Measurements from ENCODE around the gene TLK1.

TLK1 gene

DNA sequence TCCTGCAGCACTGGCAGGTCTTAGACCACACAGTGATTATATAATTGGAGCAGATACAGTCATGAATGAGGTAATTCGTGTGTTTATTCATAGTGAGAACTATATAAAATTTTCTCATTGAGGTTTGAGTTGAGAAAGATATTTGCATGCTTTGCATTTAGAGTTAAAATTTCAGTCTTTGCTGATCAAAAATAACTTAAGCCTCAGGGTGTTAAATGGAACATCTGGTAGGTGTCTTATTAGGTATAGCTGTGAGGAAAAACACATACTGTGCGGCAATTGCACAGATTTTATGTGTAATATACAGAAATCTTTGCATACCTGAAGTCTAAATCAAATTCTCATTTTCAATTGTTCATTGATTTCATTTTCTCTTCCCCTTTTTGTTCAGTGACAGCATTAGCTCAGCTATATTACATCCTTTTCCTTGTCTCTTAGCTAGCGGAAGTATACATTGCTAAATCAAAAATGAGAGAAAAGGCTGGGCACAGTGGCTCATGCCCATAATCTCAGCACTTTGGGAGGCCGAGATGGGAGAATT is 210.4 kb downstream of the TLK1 start:
- Histone ChIP-seq H3K36me3 (replicated peaks in 1 of 2; ENCODE audit: control insufficient read depth in 2 of 2, insufficient read depth in 2 of 2, low read length in 2 of 2) (peaks cover 30 to 87% of the 10 kb centered on the region in 2 donors), H2BK5ac (ENCODE audit: low read length) (no peak overlapping the region), H3K4ac (ENCODE audit: low read length) (no peak overlapping the region), H3K4me2 (ENCODE audit: insufficient read depth, low read length, poor library complexity, severe bottlenecking) (no peak overlapping the region), H3K4me1 (ENCODE audit: control insufficient read depth in 2 of 2, insufficient read depth in 1 of 2, low read depth in 1 of 2, low read length in 2 of 2) (no peaks in the 10 kb centered on the region), H3K9ac (ENCODE audit: low read depth, low read length, poor library complexity) (no peak overlapping the region), H3K79me1 (ENCODE audit: low read depth, low read length) (peaks cover 5% of the 10 kb centered on the region), H2AK5ac (ENCODE audit: low read depth, low read length) (no peak overlapping the region), H2BK15ac (ENCODE audit: low read length) (no peak overlapping the region), H3K27ac (replicated peaks; ENCODE audit: low read length) (no peak overlapping the region), H2AFZ (ENCODE audit: low read length) (no peak overlapping the region), H3K18ac (ENCODE audit: low read length) (no peak overlapping the region), H3K14ac (ENCODE audit: low read length) (no peak overlapping the region), H2BK120ac (ENCODE audit: low read depth, low read length) (no peak overlapping the region), H2BK12ac (ENCODE audit: low read length) (no peak overlapping the region), H3K9me3 (replicated peaks in 1 of 2; ENCODE audit: control insufficient read depth in 2 of 2, insufficient read depth in 1 of 2, low read depth in 1 of 2, low read length in 2 of 2) (peaks cover 0 to 7% of the 10 kb centered on the region in 2 donors), H4K8ac (ENCODE audit: low read depth, low read length) (no peak overlapping the region), H3K4me3 (ENCODE audit: low read length in 2 of 2) (no peak overlapping the region), H3K27me3 (ENCODE audit: control insufficient read depth in 3 of 3, insufficient read depth in 3 of 3, low read depth in 1 of 3, low read length in 3 of 3) (no peaks in the 10 kb centered on the region), H3K23ac (ENCODE audit: low read depth, low read length, poor library complexity) (no peak overlapping the region), H4K91ac (ENCODE audit: low read depth, low read length, poor library complexity) (no peak overlapping the region)
- no peak for DNase-seq (ENCODE audit: low spot score)
- no CpG with 5 or more reads among the region's 4 CpGs for WGBS, 2 donors (ENCODE audit: extremely low coverage in 2 of 2, insufficient read length in 2 of 2, insufficient replicate concordance in 1 of 2)

DNA sequence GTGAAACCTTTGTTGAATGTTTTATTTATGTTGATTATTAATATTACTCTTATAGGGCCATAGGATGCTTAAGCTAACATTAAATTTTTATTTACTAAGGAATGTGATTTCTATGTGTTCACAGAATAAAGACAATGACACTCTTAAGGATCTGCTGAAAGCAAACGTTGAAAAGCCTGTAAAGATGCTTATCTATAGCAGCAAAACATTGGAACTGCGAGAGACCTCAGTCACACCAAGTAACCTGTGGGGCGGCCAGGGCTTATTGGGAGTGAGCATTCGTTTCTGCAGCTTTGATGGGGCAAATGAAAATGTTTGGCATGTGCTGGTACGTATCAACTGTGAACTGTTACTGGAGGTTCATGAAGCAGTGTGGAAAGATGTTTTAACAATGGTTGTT is 211.3 kb downstream of the TLK1 start:
- peaks cover 0 to 7% of the 10 kb centered on the region in 2 donors for H3K9me3 ChIP-seq (replicated peaks in 1 of 2; ENCODE audit: control insufficient read depth in 2 of 2, insufficient read depth in 1 of 2, low read depth in 1 of 2, low read length in 2 of 2)
- no peaks in the 10 kb centered on the region for H3K27me3 ChIP-seq (ENCODE audit: control insufficient read depth in 3 of 3, insufficient read depth in 3 of 3, low read depth in 1 of 3, low read length in 3 of 3)
- peaks cover 27 to 78% of the 10 kb centered on the region in 2 donors for H3K36me3 ChIP-seq (replicated peaks in 1 of 2; ENCODE audit: control insufficient read depth in 2 of 2, insufficient read depth in 2 of 2, low read length in 2 of 2)
- no CpG with 5 or more reads among the region's 5 CpGs for WGBS, 2 donors (ENCODE audit: extremely low coverage in 2 of 2, insufficient read length in 2 of 2, insufficient replicate concordance in 1 of 2)
- no peak overlapping the region for H3K14ac ChIP-seq (ENCODE audit: low read length)
- no peak overlapping the region for H3K27ac ChIP-seq (replicated peaks; ENCODE audit: low read length)
- no peak overlapping the region for H2BK120ac ChIP-seq (ENCODE audit: low read depth, low read length)
- no peak overlapping the region for H3K4ac ChIP-seq (ENCODE audit: low read length)
- no peak overlapping the region for H3K18ac ChIP-seq (ENCODE audit: low read length)
- H2AFZ ChIP-seq (ENCODE audit: low read length): no peak overlapping the region
- H2BK15ac ChIP-seq (ENCODE audit: low read length): no peak overlapping the region
- H2AK5ac ChIP-seq (ENCODE audit: low read depth, low read length): no peak overlapping the region
- H4K91ac ChIP-seq (ENCODE audit: low read depth, low read length, poor library complexity): no peak overlapping the region
- H3K4me3 ChIP-seq (ENCODE audit: low read length in 2 of 2): no peak overlapping the region
- no peak overlapping the region for H2BK5ac ChIP-seq (ENCODE audit: low read length)
- peaks cover 5% of the 10 kb centered on the region for H3K79me1 ChIP-seq (ENCODE audit: low read depth, low read length)
- no peaks in the 10 kb centered on the region for H3K4me1 ChIP-seq (ENCODE audit: control insufficient read depth in 2 of 2, insufficient read depth in 1 of 2, low read depth in 1 of 2, low read length in 2 of 2)
- no peak overlapping the region for H3K4me2 ChIP-seq (ENCODE audit: insufficient read depth, low read length, poor library complexity, severe bottlenecking)
- H2BK12ac ChIP-seq (ENCODE audit: low read length): no peak overlapping the region
- no peak overlapping the region for H3K23ac ChIP-seq (ENCODE audit: low read depth, low read length, poor library complexity)
- no peak overlapping the region for H4K8ac ChIP-seq (ENCODE audit: low read depth, low read length)
- no peak for DNase-seq (ENCODE audit: low spot score)
- H3K9ac ChIP-seq (ENCODE audit: low read depth, low read length, poor library complexity): no peak overlapping the region

DNA sequence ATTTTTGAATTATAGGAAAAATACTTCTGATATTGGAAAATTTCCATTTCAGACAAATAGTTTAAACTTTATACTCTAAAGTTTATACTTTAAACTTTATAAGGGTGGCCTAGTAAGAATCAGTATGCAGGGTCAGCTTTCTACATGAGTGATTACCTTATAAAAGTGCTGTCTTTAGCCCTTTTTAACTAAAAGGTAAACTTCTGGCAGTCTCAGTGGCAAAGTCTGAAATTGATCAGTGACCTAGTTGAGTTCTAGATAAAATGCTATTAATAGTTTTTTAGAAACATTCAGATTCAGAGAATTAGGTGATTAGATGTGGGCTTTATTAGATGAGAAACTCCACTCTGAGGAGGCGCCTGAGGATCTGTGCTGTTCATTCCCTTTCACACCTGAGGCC is 216.1 kb downstream of the TLK1 start:
- H3K36me3 ChIP-seq (replicated peaks in 1 of 2; ENCODE audit: control insufficient read depth in 2 of 2, insufficient read depth in 2 of 2, low read length in 2 of 2): peaks cover 4 to 43% of the 10 kb centered on the region in 2 donors
- no CpG with 5 or more reads among the region's 1 CpG for WGBS, 2 donors (ENCODE audit: extremely low coverage in 2 of 2, insufficient read length in 2 of 2, insufficient replicate concordance in 1 of 2)
- H2BK12ac ChIP-seq (ENCODE audit: low read length): no peak overlapping the region
- H3K27ac ChIP-seq (replicated peaks; ENCODE audit: low read length): no peak overlapping the region
- H3K4me1 ChIP-seq (ENCODE audit: control insufficient read depth in 2 of 2, insufficient read depth in 1 of 2, low read depth in 1 of 2, low read length in 2 of 2): peaks cover 0 to 2% of the 10 kb centered on the region in 2 donors
- H4K8ac ChIP-seq (ENCODE audit: low read depth, low read length): no peak overlapping the region
- no peak overlapping the region for H2AK5ac ChIP-seq (ENCODE audit: low read depth, low read length)
- no peak overlapping the region for H2BK5ac ChIP-seq (ENCODE audit: low read length)
- no peak overlapping the region for H3K14ac ChIP-seq (ENCODE audit: low read length)
- H3K18ac ChIP-seq (ENCODE audit: low read length): no peak overlapping the region
- H2AFZ ChIP-seq (ENCODE audit: low read length): no peak overlapping the region
- H2BK15ac ChIP-seq (ENCODE audit: low read length): no peak overlapping the region
- no peak overlapping the region for H3K23ac ChIP-seq (ENCODE audit: low read depth, low read length, poor library complexity)
- peaks cover 5% of the 10 kb centered on the region for H3K79me1 ChIP-seq (ENCODE audit: low read depth, low read length)
- H3K9me3 ChIP-seq (replicated peaks in 1 of 2; ENCODE audit: control insufficient read depth in 2 of 2, insufficient read depth in 1 of 2, low read depth in 1 of 2, low read length in 2 of 2): peaks cover 0 to 9% of the 10 kb centered on the region in 2 donors
- no peak overlapping the region for H4K91ac ChIP-seq (ENCODE audit: low read depth, low read length, poor library complexity)
- H3K27me3 ChIP-seq (ENCODE audit: control insufficient read depth in 3 of 3, insufficient read depth in 3 of 3, low read depth in 1 of 3, low read length in 3 of 3): no peaks in the 10 kb centered on the region
- no peak overlapping the region for H3K4me2 ChIP-seq (ENCODE audit: insufficient read depth, low read length, poor library complexity, severe bottlenecking)
- H3K9ac ChIP-seq (ENCODE audit: low read depth, low read length, poor library complexity): no peak overlapping the region
- H3K4me3 ChIP-seq (ENCODE audit: low read length in 2 of 2): no peak overlapping the region
- no peak overlapping the region for H2BK120ac ChIP-seq (ENCODE audit: low read depth, low read length)
- DNase-seq (ENCODE audit: low spot score): no peak
- H3K4ac ChIP-seq (ENCODE audit: low read length): no peak overlapping the region

DNA sequence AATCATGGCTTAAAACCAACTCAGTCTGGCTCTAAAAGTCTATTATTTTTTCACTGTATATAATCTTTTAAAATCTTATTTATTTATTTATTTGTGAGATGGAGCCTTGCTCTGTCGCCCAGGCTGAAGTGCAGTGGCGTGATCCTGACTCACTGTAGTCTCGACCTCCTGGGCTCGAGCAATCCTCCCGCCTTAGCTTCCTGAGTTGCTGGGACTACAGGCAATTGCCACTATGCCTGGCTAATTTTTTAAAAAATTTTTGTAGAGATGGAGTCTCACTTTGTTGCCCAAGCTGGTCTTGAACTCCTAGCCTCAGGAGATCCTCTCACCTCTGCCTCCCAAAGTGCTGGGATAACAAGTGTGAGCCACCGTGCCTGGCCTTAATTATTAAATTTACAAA is 217.1 kb downstream of the TLK1 start:
- Histone ChIP-seq H3K27ac (replicated peaks; ENCODE audit: low read length) (no peak overlapping the region), H3K79me1 (ENCODE audit: low read depth, low read length) (peaks cover 5% of the 10 kb centered on the region), H4K8ac (ENCODE audit: low read depth, low read length) (no peak overlapping the region), H3K4me2 (ENCODE audit: insufficient read depth, low read length, poor library complexity, severe bottlenecking) (no peak overlapping the region), H2BK12ac (ENCODE audit: low read length) (no peak overlapping the region), H3K18ac (ENCODE audit: low read length) (no peak overlapping the region), H3K4ac (ENCODE audit: low read length) (no peak overlapping the region), H3K14ac (ENCODE audit: low read length) (no peak overlapping the region), H3K4me1 (ENCODE audit: control insufficient read depth in 2 of 2, insufficient read depth in 1 of 2, low read depth in 1 of 2, low read length in 2 of 2) (peaks cover 0 to 2% of the 10 kb centered on the region in 2 donors), H2BK15ac (ENCODE audit: low read length) (no peak overlapping the region), H3K27me3 (ENCODE audit: control insufficient read depth in 3 of 3, insufficient read depth in 3 of 3, low read depth in 1 of 3, low read length in 3 of 3) (no peaks in the 10 kb centered on the region), H3K9me3 (replicated peaks in 1 of 2; ENCODE audit: control insufficient read depth in 2 of 2, insufficient read depth in 1 of 2, low read depth in 1 of 2, low read length in 2 of 2) (peaks cover 0 to 9% of the 10 kb centered on the region in 2 donors), H2BK120ac (ENCODE audit: low read depth, low read length) (no peak overlapping the region), H4K91ac (ENCODE audit: low read depth, low read length, poor library complexity) (no peak overlapping the region), H2BK5ac (ENCODE audit: low read length) (no peak overlapping the region), H3K36me3 (replicated peaks in 1 of 2; ENCODE audit: control insufficient read depth in 2 of 2, insufficient read depth in 2 of 2, low read length in 2 of 2) (peaks cover 3 to 43% of the 10 kb centered on the region in 2 donors), H2AFZ (ENCODE audit: low read length) (no peak overlapping the region), H3K4me3 (ENCODE audit: low read length in 2 of 2) (no peak overlapping the region), H2AK5ac (ENCODE audit: low read depth, low read length) (no peak overlapping the region), H3K23ac (ENCODE audit: low read depth, low read length, poor library complexity) (no peak overlapping the region), H3K9ac (ENCODE audit: low read depth, low read length, poor library complexity) (no peak overlapping the region)
- no CpG with 5 or more reads among the region's 6 CpGs for WGBS, 2 donors (ENCODE audit: extremely low coverage in 2 of 2, insufficient read length in 2 of 2, insufficient replicate concordance in 1 of 2)
- no peak for DNase-seq (ENCODE audit: low spot score)

Measured in neuronal stem cell (in vitro differentiated cells).